Measurements from ENCODE around the gene MOG.

GRCh38 chr6:29705389-29706231 is 48.7 kb downstream of the MOG start:
- no peak for TF ChIP-seq SUZ12 (IDR thresholded peaks at IDR 0.05; ENCODE audit: extremely low read depth, insufficient read depth, insufficient read length)
- no peak for TF ChIP-seq YY1 (IDR thresholded peaks at IDR 0.05; ENCODE audit: insufficient read depth, insufficient read length)
- no peak for TF ChIP-seq ZNF274 (IDR thresholded peaks at IDR 0.05; ENCODE audit: low read depth, low read length)
